OCI-LY1 (cell line): Measurements from ENCODE around the gene IZUMO4.

ENCODE experiments used
- H2AFZ ChIP-seq: fragments of 200-600 bp; sonication (generic), shearing (Covaris generic); 2 replicates; pipeline ENCODE4 v1.6.0; 2014; ENCODE audit warnings: antibody characterized with exemption, mild to moderate bottlenecking, low read length
- H3F3A ChIP-seq: fragments of 200-600 bp; sonication (generic), shearing (Covaris generic); 2 replicates; pipeline ENCODE4 v1.6.0; 2014; ENCODE audit warnings: mild to moderate bottlenecking, antibody characterized with exemption, low read length, moderate library complexity; ENCODE audit not compliant: insufficient read depth
- H3K27ac ChIP-seq: fragments of 200-600 bp; sonication (generic); 2 replicates; pipeline ENCODE4 v1.5.1; 2014; ENCODE audit warnings: low read length, mixed run types, mild to moderate bottlenecking, low read depth; ENCODE audit not compliant: poor library complexity, severe bottlenecking
- H3K27me3 ChIP-seq: fragments of 200-600 bp; sonication (generic); 2 replicates; pipeline ENCODE4 v1.6.0; 2014; ENCODE audit warnings: antibody characterized with exemption, mild to moderate bottlenecking, low read length, moderate library complexity; ENCODE audit not compliant: insufficient read depth
- H3K36me3 ChIP-seq: fragments of 200-600 bp; sonication (generic); 2 replicates; pipeline ENCODE4 v1.6.1; 2014; ENCODE audit warnings: mild to moderate bottlenecking, antibody characterized with exemption, low read length, moderate library complexity, mixed read lengths; ENCODE audit not compliant: insufficient read depth
- H3K4me1 ChIP-seq: fragments of 200-600 bp; sonication (generic); 2 replicates; pipeline ENCODE4 v1.5.1; 2014; ENCODE audit warnings: mild to moderate bottlenecking, low read length, moderate library complexity; ENCODE audit not compliant: insufficient read depth, severe bottlenecking
- H3K4me2 ChIP-seq: fragments of 200-600 bp; sonication (generic), shearing (Covaris generic); 2 replicates; pipeline ENCODE4 v1.6.1; 2014; ENCODE audit warnings: low read length
- H3K4me3 ChIP-seq: fragments of 200-600 bp; sonication (generic); 2 replicates; pipeline ENCODE4 v1.5.1; 2014; ENCODE audit warnings: low read length, low read depth, mild to moderate bottlenecking, mixed read lengths; ENCODE audit not compliant: poor library complexity, severe bottlenecking
- H3K79me2 ChIP-seq: fragments of 200-600 bp; shearing (Covaris generic); 2 replicates; pipeline ENCODE4 v1.6.1; 2016; ENCODE audit warnings: mixed run types, low read length, mixed read lengths; ENCODE audit not compliant: insufficient read depth
- H3K9ac ChIP-seq: fragments of 200-600 bp; sonication (generic), shearing (Covaris generic); 2 replicates; pipeline ENCODE4 v1.6.1; 2014; ENCODE audit warnings: mild to moderate bottlenecking, low read length, mixed read lengths
- H3K9me2 ChIP-seq: fragments of 200-600 bp; sonication (generic), shearing (Covaris generic); 2 replicates; pipeline ENCODE4 v1.6.1; 2014; ENCODE audit warnings: low read depth, mild to moderate bottlenecking, low read length, mixed read lengths
- H3K9me3 ChIP-seq: fragments of 200-600 bp; shearing (Covaris generic); 2 replicates; pipeline ENCODE4 v1.6.1; 2014; ENCODE audit warnings: low read length, mixed read lengths
- H4K20me1 ChIP-seq: fragments of 200-600 bp; sonication (generic), shearing (Covaris generic); 2 replicates; pipeline ENCODE4 v1.6.0; 2016; ENCODE audit warnings: mild to moderate bottlenecking, low read length; ENCODE audit not compliant: insufficient read depth
- EZH2 ChIP-seq: fragments of 200-600 bp; sonication (generic), shearing (Covaris generic); IDR thresholded peaks from 2 replicates; pipeline ENCODE4 v1.8.0; 2017; ENCODE audit warnings: borderline replicate concordance, mixed run types, mild to moderate bottlenecking, antibody characterized with exemption, low read length, moderate library complexity, mixed read lengths
- TF ChIP-seq, protein P1 (sequence below): fragments of 200-600 bp; sonication (generic), shearing (Covaris generic); IDR thresholded peaks from 2 replicates; pipeline ENCODE4 v1.5.1; 2017; ENCODE audit warnings: mild to moderate bottlenecking, antibody characterized with exemption, low read length, moderate library complexity, mixed read lengths

The IZUMO4 gene

DNA sequence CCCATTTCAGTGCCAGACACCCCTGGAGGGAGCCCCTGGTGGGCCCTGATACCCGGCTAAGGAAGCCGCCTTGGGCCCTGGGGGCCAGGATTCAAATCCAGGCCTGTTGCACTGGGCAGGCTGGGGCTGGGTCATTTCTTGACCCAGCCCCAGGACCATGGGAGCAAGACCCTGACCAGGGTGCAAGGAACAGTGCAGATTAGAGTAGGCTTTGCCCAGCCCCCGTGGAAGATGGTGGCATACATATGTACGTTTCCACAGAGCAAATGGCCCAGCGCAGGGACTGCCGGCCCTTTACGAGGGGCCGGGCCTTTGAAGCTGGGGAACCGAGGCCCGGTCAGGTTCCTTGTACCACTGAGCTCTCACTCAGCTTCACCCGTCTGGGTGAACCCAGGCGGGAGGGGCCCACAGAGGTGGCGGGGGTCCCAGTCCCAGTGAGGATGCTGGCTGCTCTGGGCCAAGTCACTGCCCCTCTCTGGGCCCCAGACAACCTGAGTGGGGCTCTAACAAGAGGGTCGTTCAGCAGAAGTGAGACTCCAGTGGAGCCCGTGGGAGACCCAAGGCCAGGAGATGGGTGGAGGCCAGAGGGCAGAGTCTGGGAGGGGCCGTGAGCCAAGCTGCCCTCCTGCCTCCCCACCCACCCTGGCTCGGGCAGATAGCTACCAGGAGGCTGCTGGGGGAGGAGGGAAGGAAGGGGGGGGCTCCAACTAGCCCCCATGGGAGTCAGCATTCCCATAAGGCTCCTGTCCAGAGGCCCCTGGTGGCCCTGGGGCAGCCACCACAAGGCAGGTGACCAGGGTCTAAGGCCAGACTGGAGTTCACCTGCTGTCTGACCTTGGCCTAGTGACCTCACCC lies 48.4 kb upstream of the IZUMO4 start:
- H3F3A ChIP-seq, result no peaks in the 10 kb centered on the region
- H3K4me3 ChIP-seq, result peak overlapping the region; percentile 77
- peak overlapping the region; percentile 60; the same call in 1 of the 2 replicates for H3K9ac ChIP-seq
- no peaks in the 10 kb centered on the region for H3K9me2 ChIP-seq
- no peak overlapping the region for H2AFZ ChIP-seq
- H3K36me3 ChIP-seq, result peaks cover 11% of the 10 kb centered on the region; the same call in 1 of the 2 replicates
- H3K27ac ChIP-seq, result peak overlapping the region; percentile 12
- peaks cover 66% of the 10 kb centered on the region for H3K4me1 ChIP-seq
- H3K79me2 ChIP-seq, result no peaks in the 10 kb centered on the region
- TF ChIP-seq EZH2, result no peak
- TF ChIP-seq, protein P1, sequence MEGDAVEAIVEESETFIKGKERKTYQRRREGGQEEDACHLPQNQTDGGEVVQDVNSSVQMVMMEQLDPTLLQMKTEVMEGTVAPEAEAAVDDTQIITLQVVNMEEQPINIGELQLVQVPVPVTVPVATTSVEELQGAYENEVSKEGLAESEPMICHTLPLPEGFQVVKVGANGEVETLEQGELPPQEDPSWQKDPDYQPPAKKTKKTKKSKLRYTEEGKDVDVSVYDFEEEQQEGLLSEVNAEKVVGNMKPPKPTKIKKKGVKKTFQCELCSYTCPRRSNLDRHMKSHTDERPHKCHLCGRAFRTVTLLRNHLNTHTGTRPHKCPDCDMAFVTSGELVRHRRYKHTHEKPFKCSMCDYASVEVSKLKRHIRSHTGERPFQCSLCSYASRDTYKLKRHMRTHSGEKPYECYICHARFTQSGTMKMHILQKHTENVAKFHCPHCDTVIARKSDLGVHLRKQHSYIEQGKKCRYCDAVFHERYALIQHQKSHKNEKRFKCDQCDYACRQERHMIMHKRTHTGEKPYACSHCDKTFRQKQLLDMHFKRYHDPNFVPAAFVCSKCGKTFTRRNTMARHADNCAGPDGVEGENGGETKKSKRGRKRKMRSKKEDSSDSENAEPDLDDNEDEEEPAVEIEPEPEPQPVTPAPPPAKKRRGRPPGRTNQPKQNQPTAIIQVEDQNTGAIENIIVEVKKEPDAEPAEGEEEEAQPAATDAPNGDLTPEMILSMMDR, result no peak
- peak overlapping the region; percentile 91 for H3K4me2 ChIP-seq
- no peaks in the 10 kb centered on the region for H3K9me3 ChIP-seq
- no peaks in the 10 kb centered on the region for H4K20me1 ChIP-seq
- no peaks in the 10 kb centered on the region for H3K27me3 ChIP-seq

DNA sequence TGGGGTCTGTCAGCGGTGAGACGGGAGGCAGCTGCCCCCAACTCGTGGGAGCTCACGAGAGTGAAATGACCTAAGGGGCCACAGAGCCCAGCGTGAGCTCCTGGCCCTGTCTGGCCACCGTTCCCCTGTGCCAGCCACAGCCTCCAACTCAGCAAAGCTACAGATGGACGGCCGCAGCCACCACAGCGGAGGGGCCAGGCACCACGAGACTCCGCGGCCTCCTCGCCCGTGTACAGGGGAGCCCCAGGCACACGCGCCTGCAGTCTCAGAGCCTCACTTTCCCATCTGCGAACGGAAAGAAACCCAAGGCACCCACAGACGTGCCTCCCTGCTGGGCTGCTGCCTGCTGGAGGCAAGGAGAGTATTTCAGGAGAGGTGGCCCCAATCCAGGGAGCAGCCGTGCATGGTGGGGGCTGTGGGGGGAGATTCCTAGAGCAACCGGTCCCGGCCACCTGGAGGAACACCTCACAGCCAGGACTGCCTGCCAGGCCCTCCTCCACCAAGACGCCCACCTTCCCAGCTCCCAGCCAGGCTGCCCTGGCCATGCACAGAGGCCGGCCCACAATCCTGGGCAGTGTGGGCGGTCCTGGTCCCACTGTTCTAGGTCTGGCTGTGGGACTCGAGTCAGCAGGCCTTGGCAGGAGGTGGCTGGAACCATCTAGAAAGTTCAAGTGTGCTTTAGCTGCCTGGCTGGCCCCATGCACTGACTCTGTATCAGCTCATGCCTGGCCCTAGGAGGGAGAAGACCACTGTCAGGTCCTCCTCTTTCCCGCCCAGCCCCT lies 47.6 kb upstream of the IZUMO4 start:
- Histone ChIP-seq H2AFZ (no peak overlapping the region), H3K4me2 (peak overlapping the region; percentile 91), H3K9me2 (no peaks in the 10 kb centered on the region), H3K79me2 (no peaks in the 10 kb centered on the region), H3K27me3 (no peaks in the 10 kb centered on the region), H3K9me3 (no peaks in the 10 kb centered on the region), H3K36me3 (peaks cover 11% of the 10 kb centered on the region; the same call in 1 of the 2 replicates), H3K27ac (peak overlapping the region; percentile 39), H3F3A (no peaks in the 10 kb centered on the region), H3K9ac (peak overlapping the region; percentile 60), H3K4me1 (peaks cover 59% of the 10 kb centered on the region), H3K4me3 (peak overlapping the region; percentile 77), H4K20me1 (no peaks in the 10 kb centered on the region)
- TF ChIP-seq, protein P1, result no peak
- TF ChIP-seq EZH2, result no peak

DNA sequence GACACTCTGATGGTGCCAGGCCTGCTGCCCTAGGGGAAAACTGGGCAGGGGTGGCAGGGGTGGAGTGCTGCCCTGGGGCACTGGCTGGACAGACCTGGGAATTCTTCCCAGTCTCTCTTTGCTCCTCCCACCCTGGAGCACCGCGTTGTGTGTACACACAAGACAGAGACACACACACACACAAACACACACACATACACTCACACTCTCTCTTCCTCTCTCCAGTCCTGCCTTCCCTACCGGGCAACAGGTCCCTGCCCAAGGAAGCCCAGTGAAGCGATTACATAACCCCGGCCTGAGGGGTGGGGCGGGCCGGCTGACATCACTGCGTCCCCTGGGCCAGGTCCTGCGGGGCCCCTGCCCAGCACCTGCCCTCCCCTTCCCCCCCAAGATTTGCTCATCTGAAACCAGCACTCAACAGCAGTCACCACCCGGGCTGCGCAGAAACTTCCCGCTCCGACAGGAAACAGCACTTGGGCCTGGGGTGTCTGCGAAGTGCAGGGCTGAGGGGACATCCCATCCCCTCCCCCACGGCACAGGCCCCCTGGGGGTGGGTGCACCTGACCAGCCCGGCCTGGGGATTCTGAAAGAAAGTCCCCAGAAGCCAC lies 46.9 kb upstream of the IZUMO4 start:
- no peaks in the 10 kb centered on the region for H3F3A ChIP-seq
- H3K36me3 ChIP-seq, result peaks cover 11% of the 10 kb centered on the region; the same call in 1 of the 2 replicates
- H3K4me3 ChIP-seq, result peak overlapping the region; percentile 77
- H3K27me3 ChIP-seq, result no peaks in the 10 kb centered on the region
- H3K9ac ChIP-seq, result peak overlapping the region; percentile 60
- H3K27ac ChIP-seq, result peak overlapping the region; percentile 39
- H3K9me3 ChIP-seq, result no peaks in the 10 kb centered on the region
- no peak overlapping the region for H2AFZ ChIP-seq
- no peaks in the 10 kb centered on the region for H3K9me2 ChIP-seq
- H3K4me1 ChIP-seq, result peaks cover 60% of the 10 kb centered on the region
- peak overlapping the region; percentile 91 for H3K4me2 ChIP-seq
- no peak for TF ChIP-seq EZH2
- TF ChIP-seq, protein P1, result no peak
- H4K20me1 ChIP-seq, result no peaks in the 10 kb centered on the region
- no peaks in the 10 kb centered on the region for H3K79me2 ChIP-seq
